H9 (cell line): ENCODE results near the gene TRIO. TPM values are rescaled to one million over a fixed set of nuclear protein-coding genes. Genes with fewer than 3 reads are reported as not detected.

Experiments used
- DNase-seq: peaks from one replicate; pipeline ENCODE4 v3.0.0-alpha.2; 2017
- H2AFZ ChIP-seq: one replicate; pipeline ENCODE4 v1.6.1; 2013; ENCODE audit warnings: mild to moderate bottlenecking, low read length, control low read depth, moderate library complexity
- H2AK5ac ChIP-seq: 2 replicates; pipeline ENCODE4 v1.6.1; 2013; ENCODE audit warnings: low read length, control low read depth, mixed read lengths; ENCODE audit not compliant: insufficient read length
- H2BK120ac ChIP-seq: one replicate; pipeline ENCODE4 v1.6.1; 2013; ENCODE audit warnings: low read depth, mild to moderate bottlenecking, low read length, control low read depth, inconsistent platforms; ENCODE audit not compliant: poor library complexity, severe bottlenecking
- H2BK12ac ChIP-seq: 2 replicates; pipeline ENCODE4 v1.6.1; 2013; ENCODE audit warnings: low read length, control low read depth, mixed read lengths, low read depth; ENCODE audit not compliant: insufficient read length
- H2BK15ac ChIP-seq: 2 replicates; pipeline ENCODE4 v1.6.1; 2013; ENCODE audit warnings: low read depth, low read length, control low read depth
- H2BK20ac ChIP-seq: one replicate; pipeline ENCODE4 v1.6.1; 2013; ENCODE audit warnings: low read depth, mild to moderate bottlenecking, low read length, control low read depth, inconsistent platforms; ENCODE audit not compliant: poor library complexity, severe bottlenecking
- H2BK5ac ChIP-seq: 2 replicates; pipeline ENCODE4 v1.6.1; 2013; ENCODE audit warnings: low read length, control low read depth, mixed read lengths; ENCODE audit not compliant: insufficient read length
- H3K14ac ChIP-seq: 2 replicates; pipeline ENCODE4 v1.6.1; 2013; ENCODE audit warnings: low read length, control low read depth; ENCODE audit not compliant: insufficient read depth
- H3K18ac ChIP-seq: 2 replicates; pipeline ENCODE4 v1.6.1; 2013; ENCODE audit warnings: low read depth, mild to moderate bottlenecking, mixed read lengths, low read length, control low read depth; ENCODE audit not compliant: insufficient read length
- H3K23ac ChIP-seq: 2 replicates; pipeline ENCODE4 v1.6.1; 2013; ENCODE audit warnings: low read length, control low read depth, mixed read lengths, low read depth; ENCODE audit not compliant: insufficient read length
- H3K23me2 ChIP-seq: 2 replicates; pipeline ENCODE4 v1.6.1; 2013; ENCODE audit warnings: low read depth, mild to moderate bottlenecking, mixed read lengths, low read length, control low read depth; ENCODE audit not compliant: insufficient read length, poor library complexity, severe bottlenecking
- H3K27ac ChIP-seq: 2 replicates; pipeline ENCODE4 v1.5.1; 2013; ENCODE audit warnings: low read length, control low read depth, mixed read lengths, low read depth; ENCODE audit not compliant: insufficient read length
- H3K27me3 ChIP-seq: 2 replicates; pipeline ENCODE4 v1.6.1; 2013; ENCODE audit warnings: low read length, control low read depth, inconsistent platforms; ENCODE audit not compliant: insufficient read depth
- H3K4ac ChIP-seq: 2 replicates; pipeline ENCODE4 v1.6.1; 2013; ENCODE audit warnings: low read depth, mild to moderate bottlenecking, control low read depth, inconsistent platforms, low read length, moderate library complexity
- H3K4me1 ChIP-seq: 2 replicates; pipeline ENCODE4 v1.6.1; 2013; ENCODE audit warnings: low read length, control low read depth, inconsistent platforms; ENCODE audit not compliant: insufficient read depth
- H3K4me2 ChIP-seq: 2 replicates; pipeline ENCODE4 v1.6.1; 2013; ENCODE audit warnings: low read length, control low read depth, mixed read lengths; ENCODE audit not compliant: insufficient read length, insufficient read depth
- H3K56ac ChIP-seq: 2 replicates; pipeline ENCODE4 v1.6.1; 2013; ENCODE audit warnings: low read depth, mild to moderate bottlenecking, mixed read lengths, low read length, control low read depth; ENCODE audit not compliant: insufficient read length
- H3K79me1 ChIP-seq: 2 replicates; pipeline ENCODE4 v1.6.1; 2013; ENCODE audit warnings: low read depth, mild to moderate bottlenecking, moderate library complexity, low read length, control low read depth, inconsistent platforms; ENCODE audit not compliant: insufficient read depth, poor library complexity, severe bottlenecking
- H3K79me2 ChIP-seq: 2 replicates; pipeline ENCODE4 v1.6.1; 2013; ENCODE audit warnings: low read length, control low read depth, inconsistent platforms; ENCODE audit not compliant: insufficient read depth
- H3K9ac ChIP-seq: 2 replicates; pipeline ENCODE4 v1.6.1; 2013; ENCODE audit warnings: low read length, control low read depth, mixed read lengths; ENCODE audit not compliant: insufficient read length; ENCODE audit errors: extremely low read depth
- H3K9me3 ChIP-seq: one replicate; pipeline ENCODE4 v1.6.1; 2013; ENCODE audit warnings: low read depth, low read length, inconsistent platforms; ENCODE audit not compliant: control insufficient read depth
- H3T11ph ChIP-seq: one replicate; pipeline ENCODE4 v1.6.1; 2013; ENCODE audit warnings: mild to moderate bottlenecking, low read length, control low read depth, inconsistent platforms
- H4K20me1 ChIP-seq: one replicate; pipeline ENCODE4 v1.6.1; 2013; ENCODE audit not compliant: control insufficient read depth, insufficient read length, insufficient read depth
- H4K5ac ChIP-seq: 2 replicates; pipeline ENCODE4 v1.6.1; 2013; ENCODE audit warnings: low read depth, mild to moderate bottlenecking, mixed read lengths, low read length, control low read depth; ENCODE audit not compliant: insufficient read length
- H4K8ac ChIP-seq: replicated peaks from 2 replicates; pipeline ENCODE4 v1.6.1; 2013; ENCODE audit warnings: low read length, control low read depth, mixed read lengths, low read depth; ENCODE audit not compliant: insufficient read length
- H4K91ac ChIP-seq: 2 replicates; pipeline ENCODE4 v1.6.1; 2013; ENCODE audit warnings: low read depth, mild to moderate bottlenecking, moderate library complexity, mixed read lengths, low read length, control low read depth; ENCODE audit not compliant: insufficient read length
- H3K27ac Mint-ChIP-seq, 3 experiments: 2 replicates in 2 of 3; 3 replicates in 1 of 3; pipeline ENCODE4 v1.8.0; 2020 to 2021; ENCODE audit warnings: mixed read lengths in 3 of 3, mild to moderate bottlenecking in 1 of 3, moderate library complexity in 1 of 3
- H3K27me3 Mint-ChIP-seq: 2 replicates; pipeline ENCODE4 v1.8.0; 2021; ENCODE audit warnings: low read depth, mild to moderate bottlenecking, moderate library complexity, mixed read lengths
- H3K36me3 Mint-ChIP-seq, 3 experiments: 2 replicates in 2 of 3; 3 replicates in 1 of 3; pipeline ENCODE4 v1.8.0; 2020 to 2021; ENCODE audit warnings: low read depth in 3 of 3, mixed read lengths in 3 of 3; ENCODE audit not compliant: insufficient read depth in 1 of 3
- H3K4me1 Mint-ChIP-seq, 2 experiments: 2 replicates each; pipeline ENCODE4 v1.8.0; 2020; ENCODE audit warnings: mixed read lengths in 2 of 2
- H3K4me3 Mint-ChIP-seq, 2 experiments: 2 replicates in 1 of 2; 3 replicates in 1 of 2; pipeline ENCODE4 v1.8.0; 2020 to 2021; ENCODE audit warnings: mild to moderate bottlenecking in 2 of 2, mixed read lengths in 2 of 2, moderate library complexity in 1 of 2
- H3K9me3 Mint-ChIP-seq, 2 experiments: 2 replicates in 1 of 2; 3 replicates in 1 of 2; pipeline ENCODE4 v1.8.0; 2020; ENCODE audit warnings: mild to moderate bottlenecking in 2 of 2, mixed read lengths in 2 of 2, moderate library complexity in 1 of 2
- WGBS: extraction: QIAGEN DNeasy Blood & Tissue Kit; methylation state at CpG from one replicate; pipeline ENCODE4 v1.1.7; 2013; ENCODE audit warnings: missing lambda C conversion rate, low lambda C conversion rate, mixed read lengths; ENCODE audit not compliant: insufficient read length; ENCODE audit errors: extremely low coverage; 5-methylcytosine and 5-hydroxymethylcytosine counted together
- total RNA-seq: library from RNA; stranded (reverse); gene quantifications from 2 replicates; pipeline ENCODE4 v1.2.1, GENCODE V29; 2021
- TF ChIP-seq, protein P1 (sequence below): fragments of 200-600 bp; sonication (generic); conservative IDR thresholded peaks from 3 replicates; pipeline ENCODE4 v1.8.0; 2021; ENCODE audit warnings: antibody characterized with exemption, mild to moderate bottlenecking

Gene TRIO
- total RNA-seq, 1 experiment from 2014 or later = 87.8 TPM

DNA sequence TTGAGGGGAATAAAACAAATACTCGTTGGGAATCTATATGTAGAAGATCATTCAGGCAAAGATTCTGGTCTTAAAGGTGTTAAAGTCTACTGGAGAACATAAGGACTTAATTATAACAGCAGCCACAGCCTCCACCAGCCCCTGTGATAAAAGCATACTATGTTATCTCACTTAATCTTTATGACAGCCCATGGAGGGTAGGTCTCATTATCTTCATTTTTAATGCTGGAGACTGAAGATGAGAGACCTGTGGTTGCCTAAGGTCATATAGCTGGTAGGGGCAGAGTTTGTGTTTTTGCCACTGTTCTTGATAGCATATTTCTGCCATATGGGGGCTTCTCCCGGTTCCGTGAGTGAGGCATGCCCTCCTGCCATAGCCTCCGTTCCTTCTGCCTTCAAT lies 88.7 kb downstream of the TRIO start:
- Histone ChIP-seq H2BK15ac (no peak overlapping the region), H4K91ac (no peak overlapping the region), H2BK5ac (no peak overlapping the region), H3K4me2 (no peak overlapping the region), H3T11ph (no peak overlapping the region), H2BK20ac (no peak overlapping the region), H2AK5ac (no peak overlapping the region), H3K23ac (no peak overlapping the region), H3K4ac (no peak overlapping the region), H2AFZ (no peak overlapping the region), H2BK120ac (no peak overlapping the region), H4K20me1 (no peaks in the 10 kb centered on the region), H4K8ac (no peak overlapping the region), H3K9ac (no peak overlapping the region), H3K27ac (no peak overlapping the region), H3K56ac (no peak overlapping the region), H3K79me1 (peaks cover 12% of the 10 kb centered on the region), H3K79me2 (peaks cover 15% of the 10 kb centered on the region; the same call in 1 of the 2 replicates), H2BK12ac (no peak overlapping the region), H3K18ac (no peak overlapping the region), H3K27me3 (no peaks in the 10 kb centered on the region), H3K4me1 (peaks cover 16% of the 10 kb centered on the region), H4K5ac (no peak overlapping the region), H3K9me3 (no peaks in the 10 kb centered on the region), H3K23me2 (no peaks in the 10 kb centered on the region), H3K14ac (no peak overlapping the region)
- no CpG with 5 or more reads among the region's 4 CpGs for WGBS
- Mint-ChIP-seq H3K4me3 (no peak overlapping the region), H3K27ac (no peak overlapping the region), H3K4me1 (peaks cover 54 to 59% of the 10 kb centered on the region in 2 experiments), H3K27me3 (no peaks in the 10 kb centered on the region), H3K9me3 (no peaks in the 10 kb centered on the region), H3K36me3 (no peaks in the 10 kb centered on the region)
- DNase-seq = no peak
- TF ChIP-seq, protein P1, sequence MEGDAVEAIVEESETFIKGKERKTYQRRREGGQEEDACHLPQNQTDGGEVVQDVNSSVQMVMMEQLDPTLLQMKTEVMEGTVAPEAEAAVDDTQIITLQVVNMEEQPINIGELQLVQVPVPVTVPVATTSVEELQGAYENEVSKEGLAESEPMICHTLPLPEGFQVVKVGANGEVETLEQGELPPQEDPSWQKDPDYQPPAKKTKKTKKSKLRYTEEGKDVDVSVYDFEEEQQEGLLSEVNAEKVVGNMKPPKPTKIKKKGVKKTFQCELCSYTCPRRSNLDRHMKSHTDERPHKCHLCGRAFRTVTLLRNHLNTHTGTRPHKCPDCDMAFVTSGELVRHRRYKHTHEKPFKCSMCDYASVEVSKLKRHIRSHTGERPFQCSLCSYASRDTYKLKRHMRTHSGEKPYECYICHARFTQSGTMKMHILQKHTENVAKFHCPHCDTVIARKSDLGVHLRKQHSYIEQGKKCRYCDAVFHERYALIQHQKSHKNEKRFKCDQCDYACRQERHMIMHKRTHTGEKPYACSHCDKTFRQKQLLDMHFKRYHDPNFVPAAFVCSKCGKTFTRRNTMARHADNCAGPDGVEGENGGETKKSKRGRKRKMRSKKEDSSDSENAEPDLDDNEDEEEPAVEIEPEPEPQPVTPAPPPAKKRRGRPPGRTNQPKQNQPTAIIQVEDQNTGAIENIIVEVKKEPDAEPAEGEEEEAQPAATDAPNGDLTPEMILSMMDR = no peak
